Measurements from ENCODE around the gene COL9A1.

Gene COL9A1

GRCh38 chr6:70258483-70258882, 44.4 kb downstream of the COL9A1 start:
- no peak for TF ChIP-seq CTCF (conservative IDR thresholded peaks at IDR 0.05; ENCODE audit: low read depth, low read length)
- H3K4me3 ChIP-seq (ENCODE audit: low read depth, low read length): no peak overlapping the region
- no peak for DNase-seq (ENCODE audit: low read depth)

GRCh38 chr6:70257768-70258273, 45.1 kb downstream of the COL9A1 start:
- DNase-seq (ENCODE audit: low read depth): no peak
- no peak for TF ChIP-seq CTCF (conservative IDR thresholded peaks at IDR 0.05; ENCODE audit: low read depth, low read length)
- no peak overlapping the region for H3K4me3 ChIP-seq (ENCODE audit: low read depth, low read length)

DNA sequence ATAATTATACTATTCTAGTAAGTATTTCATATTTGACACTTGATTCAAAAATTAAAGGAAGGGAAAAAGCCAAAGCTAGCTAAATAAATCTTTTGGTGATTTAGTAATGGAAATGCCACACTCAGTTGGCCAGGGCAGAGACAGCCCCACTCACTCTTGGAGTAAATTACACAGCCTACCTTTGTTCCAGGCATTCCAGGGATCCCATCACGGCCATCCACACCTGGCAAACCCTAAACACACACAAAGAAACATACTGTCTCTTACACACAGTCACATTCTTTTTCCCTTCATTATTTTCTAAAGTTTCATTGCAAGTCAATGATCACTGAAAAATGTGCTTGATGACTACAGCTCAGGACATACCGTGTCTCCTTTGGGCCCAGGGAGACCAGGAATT, 48.1 kb downstream of the COL9A1 start:
- DNase-seq (ENCODE audit: low read depth): no peak
- H3K4me3 ChIP-seq (ENCODE audit: low read depth, low read length): no peak overlapping the region
- no peak for TF ChIP-seq CTCF (conservative IDR thresholded peaks at IDR 0.05; ENCODE audit: low read depth, low read length)

- no peak overlapping the region for H3K4me3 ChIP-seq (ENCODE audit: low read depth, low read length)
- TF ChIP-seq CTCF (conservative IDR thresholded peaks at IDR 0.05; ENCODE audit: low read depth, low read length): no peak
- no peak for DNase-seq (ENCODE audit: low read depth)
Measured at GRCh38 chr6:70253923-70254322, 49.0 kb downstream of the COL9A1 start.

DNA sequence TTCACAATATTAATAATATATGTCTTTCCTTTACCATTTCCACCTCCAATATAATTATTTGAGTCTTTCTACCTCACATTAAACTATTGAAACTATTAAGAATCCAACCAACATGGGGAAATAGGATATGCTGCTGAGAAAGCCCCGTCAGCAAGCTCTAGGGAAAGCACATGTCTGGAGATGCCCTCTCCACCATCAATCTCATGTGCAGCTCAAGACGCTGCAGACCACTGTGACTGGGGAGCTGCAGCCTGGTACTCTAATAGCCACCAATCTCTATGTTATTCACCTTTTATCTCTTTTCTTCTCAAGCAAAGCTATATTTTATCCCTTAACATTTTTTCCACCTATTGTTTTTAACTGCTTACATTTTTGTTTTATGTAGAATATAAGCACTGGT, 50.3 kb downstream of the COL9A1 start:
- TF ChIP-seq CTCF (conservative IDR thresholded peaks at IDR 0.05; ENCODE audit: low read depth, low read length): no peak
- no peak for DNase-seq (ENCODE audit: low read depth)
- no peak overlapping the region for H3K4me3 ChIP-seq (ENCODE audit: low read depth, low read length)

GRCh38 chr6:70246118-70246517, 56.8 kb downstream of the COL9A1 start:
- TF ChIP-seq CTCF (conservative IDR thresholded peaks at IDR 0.05; ENCODE audit: low read depth, low read length): no peak
- no peak for DNase-seq (ENCODE audit: low read depth)
- no peak overlapping the region for H3K4me3 ChIP-seq (ENCODE audit: low read depth, low read length)

GRCh38 chr6:70241991-70242420, 60.9 kb downstream of the COL9A1 start:
- no peak for TF ChIP-seq CTCF (conservative IDR thresholded peaks at IDR 0.05; ENCODE audit: low read depth, low read length)
- DNase-seq (ENCODE audit: low read depth): no peak
- no peak overlapping the region for H3K4me3 ChIP-seq (ENCODE audit: low read depth, low read length)

Data from choroid plexus epithelial cell (primary cell).